ENCODE measurements around the gene CYP3A7.
"Not testable (repeated sequence)": the region's sequence is repeated elsewhere in the genome, so short reads cannot be mapped to it uniquely, and the experiment has no call there.

CYP3A7 gene

GRCh38 chr7:99713995-99714570 lies 20.9 kb downstream of the CYP3A7 start:
- DNase-seq (ENCODE audit: low read depth) = no peak
- no peak for TF ChIP-seq CTCF (conservative IDR thresholded peaks at IDR 0.05; ENCODE audit: low read length)
- H3K4me3 ChIP-seq (ENCODE audit: low read length) = no peak overlapping the region

- no peak for TF ChIP-seq CTCF (conservative IDR thresholded peaks at IDR 0.05; ENCODE audit: low read length)
- H3K4me3 ChIP-seq (ENCODE audit: low read length) = no peak overlapping the region
- no peak for DNase-seq (ENCODE audit: low read depth)
Observed at GRCh38 chr7:99709838-99710578, 25.0 kb downstream of the CYP3A7 start.

GRCh38 chr7:99709260-99709659 lies 25.7 kb downstream of the CYP3A7 start:
- DNase-seq (ENCODE audit: low read depth) = no peak
- no peak overlapping the region for H3K4me3 ChIP-seq (ENCODE audit: low read length)
- TF ChIP-seq CTCF (conservative IDR thresholded peaks at IDR 0.05; ENCODE audit: low read length) = no peak

GRCh38 chr7:99707096-99707495 lies 27.9 kb downstream of the CYP3A7 start:
- TF ChIP-seq CTCF (conservative IDR thresholded peaks at IDR 0.05; ENCODE audit: low read length) = no peak

GRCh38 chr7:99699946-99700345 lies 35.0 kb downstream of the CYP3A7 start:
- H3K4me3 ChIP-seq (ENCODE audit: low read length) = no peak overlapping the region
- no peak for DNase-seq (ENCODE audit: low read depth)
- no peak for TF ChIP-seq CTCF (conservative IDR thresholded peaks at IDR 0.05; ENCODE audit: low read length)

More at GRCh38 chr7:99707096-99707495, 27.9 kb downstream of the CYP3A7 start:
- no peak overlapping the region for H3K4me3 ChIP-seq (ENCODE audit: low read length)
- DNase-seq (ENCODE audit: low read depth) = peak; percentile 3

- DNase-seq (ENCODE audit: low read depth); H3K4me3 ChIP-seq (ENCODE audit: low read length): not testable (repeated sequence)
Observed at GRCh38 chr7:99698867-99699730, 35.9 kb downstream of the CYP3A7 start.

- DNase-seq (ENCODE audit: low read depth) = no peak
- TF ChIP-seq CTCF (conservative IDR thresholded peaks at IDR 0.05; ENCODE audit: low read length) = no peak
- H3K4me3 ChIP-seq (ENCODE audit: low read length) = no peak overlapping the region
Observed at GRCh38 chr7:99694912-99695304, 40.1 kb downstream of the CYP3A7 start.

Measured in AG10803 (cell line).